Mesodermal cell (in vitro differentiated cells): ENCODE results near the gene ECI2.

Experiments used
- H3K27ac ChIP-seq: 2 replicates; pipeline ENCODE4 v1.7.0; 2013; ENCODE audit warnings: mild to moderate bottlenecking, low read depth, low read length, moderate library complexity; ENCODE audit not compliant: severe bottlenecking
- H3K36me3 ChIP-seq: 2 replicates; pipeline ENCODE4 v1.7.1; 2013; ENCODE audit warnings: mild to moderate bottlenecking, low read length, moderate library complexity; ENCODE audit not compliant: control insufficient read depth, insufficient read depth
- H3K4me1 ChIP-seq: one replicate; pipeline ENCODE4 v1.7.1; 2013; ENCODE audit warnings: mild to moderate bottlenecking, low read length; ENCODE audit not compliant: insufficient read depth, control insufficient read depth, poor library complexity, severe bottlenecking
- H3K4me3 ChIP-seq: 2 replicates; pipeline ENCODE4 v1.7.0; 2013; ENCODE audit warnings: low read length, control low read depth, mild to moderate bottlenecking; ENCODE audit not compliant: insufficient read depth, poor library complexity, severe bottlenecking; ENCODE audit errors: extremely low read depth
- H3K9me3 ChIP-seq: 2 replicates; pipeline ENCODE4 v1.7.1; 2013; ENCODE audit warnings: mild to moderate bottlenecking, low read length, moderate library complexity; ENCODE audit not compliant: control insufficient read depth
- WGBS, 2 experiments: methylation state at CpG; one replicate each; pipeline ENCODE4 v1.1.5; 2013; ENCODE audit warnings: missing lambda C conversion rate in 2 of 2; ENCODE audit not compliant: insufficient coverage in 2 of 2; 5-methylcytosine and 5-hydroxymethylcytosine counted together

ECI2 gene

GRCh38 chr6:4167123-4167522 is 31.7 kb upstream of the ECI2 start:
- 93 to 98% methylated on average over 4 of the region's 6 CpGs for WGBS, 2 experiments
- Histone ChIP-seq H3K4me3 (no peak overlapping the region), H3K27ac (no peak overlapping the region), H3K36me3 (no peaks in the 10 kb centered on the region), H3K4me1 (peaks cover 2% of the 10 kb centered on the region), H3K9me3 (peaks cover 10% of the 10 kb centered on the region)

GRCh38 chr6:4164456-4164855 is 29.1 kb upstream of the ECI2 start:
- H3K4me3 ChIP-seq = no peak overlapping the region
- 83 to 88% methylated on average over 3 to 6 of the region's 6 CpGs for WGBS, 2 experiments

DNA sequence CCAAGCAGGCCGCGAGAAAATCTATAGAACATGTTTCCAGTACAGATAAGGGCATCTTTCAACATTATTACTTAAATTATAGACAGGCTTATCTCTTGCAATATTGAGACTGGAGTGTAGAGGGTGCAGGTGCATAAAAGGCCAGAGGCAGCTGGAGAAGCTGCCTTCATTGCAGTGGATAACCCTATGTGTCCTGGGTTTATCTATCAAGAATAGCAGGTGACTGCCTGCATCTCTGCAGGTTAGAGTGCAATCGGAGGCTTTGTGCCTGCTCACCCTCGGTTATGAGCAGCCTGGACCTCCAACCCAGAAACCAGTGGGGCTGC is 28.7 kb upstream of the ECI2 start:
- 70 to 100% methylated on average over 2 of the region's 4 CpGs for WGBS, 2 experiments
- Histone ChIP-seq H3K4me1 (no peaks in the 10 kb centered on the region), H3K4me3 (no peak overlapping the region), H3K36me3 (no peaks in the 10 kb centered on the region), H3K27ac (no peak overlapping the region), H3K9me3 (peaks cover 4% of the 10 kb centered on the region)

More at GRCh38 chr6:4164456-4164855, 29.1 kb upstream of the ECI2 start:
- no peak overlapping the region for H3K27ac ChIP-seq
- no peaks in the 10 kb centered on the region for H3K36me3 ChIP-seq
- no peaks in the 10 kb centered on the region for H3K4me1 ChIP-seq
- H3K9me3 ChIP-seq = peaks cover 4% of the 10 kb centered on the region

DNA sequence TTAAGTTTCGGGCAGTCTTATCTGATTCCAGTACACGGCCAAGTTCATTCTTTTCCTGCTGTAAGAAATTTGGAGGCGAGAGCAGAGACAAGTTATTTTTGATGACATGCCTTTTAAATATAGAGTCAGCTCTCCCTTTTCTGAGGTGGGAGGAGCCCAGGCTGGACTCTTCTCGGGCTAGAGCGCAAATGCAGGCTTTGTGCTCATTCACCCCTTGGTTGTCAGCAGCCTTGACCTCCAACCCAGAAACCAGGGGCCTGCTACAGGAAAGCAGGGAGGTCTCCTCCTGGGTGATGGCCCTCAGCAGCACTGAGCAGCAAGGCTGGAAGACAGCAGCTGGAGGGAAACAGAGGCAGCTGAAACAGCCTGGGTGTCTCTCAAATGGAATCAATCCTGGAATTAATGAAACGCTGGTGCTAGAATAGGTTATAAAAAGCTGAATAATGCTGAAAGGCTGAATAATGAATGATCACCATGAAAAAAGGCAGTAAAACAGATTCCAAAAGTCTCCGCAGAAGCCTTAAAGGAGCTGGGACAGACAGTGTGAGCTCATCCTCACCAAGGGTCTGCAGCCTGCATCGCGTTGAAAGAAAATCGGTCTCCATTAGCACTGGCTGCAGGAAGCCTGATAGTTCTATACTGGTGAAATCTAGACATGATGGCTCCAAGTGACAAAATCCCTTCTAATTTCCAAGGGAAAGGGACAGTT is 28.2 kb upstream of the ECI2 start:
- H3K9me3 ChIP-seq = peaks cover 4% of the 10 kb centered on the region
- WGBS, 2 experiments = 83 to 91% methylated on average over 8 to 10 of the region's 10 CpGs
- no peak overlapping the region for H3K27ac ChIP-seq
- H3K36me3 ChIP-seq = no peaks in the 10 kb centered on the region
- H3K4me1 ChIP-seq = no peaks in the 10 kb centered on the region
- H3K4me3 ChIP-seq = no peak overlapping the region

- WGBS, 2 experiments = 67 to 78% methylated on average over 1 of the region's 1 CpG
- no peaks in the 10 kb centered on the region for H3K4me1 ChIP-seq
- no peak overlapping the region for H3K4me3 ChIP-seq
- no peak overlapping the region for H3K27ac ChIP-seq
- H3K9me3 ChIP-seq = no peaks in the 10 kb centered on the region
- H3K36me3 ChIP-seq = no peaks in the 10 kb centered on the region
These were observed 27.0 kb upstream of the ECI2 start for GRCh38 chr6:4162370-4162769.

DNA sequence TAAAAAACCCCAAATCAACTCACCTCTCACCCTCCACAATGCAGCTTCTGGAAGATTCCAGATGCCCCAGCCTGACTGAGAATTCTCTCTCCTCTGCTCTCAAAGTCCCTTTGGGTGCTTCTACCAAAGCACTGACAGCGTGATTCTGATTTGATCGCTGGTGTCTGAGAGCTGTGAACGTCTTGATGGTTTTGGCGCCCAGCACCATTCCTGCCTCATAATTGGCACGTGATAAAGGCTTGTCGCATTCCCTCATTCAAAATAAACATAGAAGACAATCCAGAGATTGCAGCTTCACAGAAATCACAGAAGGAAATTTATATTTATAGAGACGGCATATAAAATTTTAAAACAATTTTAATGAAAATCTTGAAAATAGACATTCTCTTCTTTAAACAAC is 24.1 kb upstream of the ECI2 start:
- WGBS, 2 experiments = 100% methylated on average over 4 of the region's 7 CpGs

DNA sequence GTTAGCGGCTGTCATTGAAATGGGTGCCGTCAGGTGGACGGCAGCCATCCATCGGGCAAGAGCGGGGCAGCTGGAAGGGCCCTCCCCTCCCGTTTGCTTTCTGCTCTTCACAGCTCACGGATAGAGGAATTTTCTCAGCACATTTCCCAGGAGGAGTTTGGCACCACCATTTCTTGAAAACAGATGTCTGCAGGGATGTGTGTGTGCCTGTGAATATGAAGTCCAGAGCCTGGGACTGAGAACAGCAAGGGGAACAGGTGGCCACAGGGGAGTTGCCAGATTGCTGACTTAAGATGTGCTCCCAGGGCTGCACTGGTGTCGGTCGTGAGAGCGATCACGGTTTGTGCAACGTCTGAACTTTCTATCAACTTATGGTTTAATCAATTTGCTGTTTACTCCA is 22.1 kb upstream of the ECI2 start:
- Histone ChIP-seq H3K4me3 (no peak overlapping the region), H3K4me1 (peaks cover 2% of the 10 kb centered on the region), H3K36me3 (no peaks in the 10 kb centered on the region), H3K27ac (no peak overlapping the region), H3K9me3 (no peaks in the 10 kb centered on the region)
- WGBS, 2 experiments = 91 to 93% methylated on average over 10 to 11 of the region's 12 CpGs

More for the DNA sequence above, 24.1 kb upstream of the ECI2 start:
- H3K36me3 ChIP-seq = no peaks in the 10 kb centered on the region
- H3K4me1 ChIP-seq = peaks cover 2% of the 10 kb centered on the region
- H3K9me3 ChIP-seq = no peaks in the 10 kb centered on the region
- no peak overlapping the region for H3K4me3 ChIP-seq
- no peak overlapping the region for H3K27ac ChIP-seq

- no peaks in the 10 kb centered on the region for H3K9me3 ChIP-seq
- peaks cover 2% of the 10 kb centered on the region for H3K4me1 ChIP-seq
- no peaks in the 10 kb centered on the region for H3K36me3 ChIP-seq
- no peak overlapping the region for H3K27ac ChIP-seq
- no peak overlapping the region for H3K4me3 ChIP-seq
- 19 to 25% methylated on average over 4 of the region's 6 CpGs for WGBS, 2 experiments
These were observed 20.6 kb upstream of the ECI2 start for GRCh38 chr6:4155848-4156466.

- no peak overlapping the region for H3K4me3 ChIP-seq
- H3K27ac ChIP-seq = no peak overlapping the region
These were observed 18.2 kb upstream of the ECI2 start for GRCh38 chr6:4153514-4153985.

GRCh38 chr6:4145083-4145482 is 9.7 kb upstream of the ECI2 start:
- H3K36me3 ChIP-seq = no peaks in the 10 kb centered on the region
- no peak overlapping the region for H3K27ac ChIP-seq
- no peak overlapping the region for H3K4me3 ChIP-seq
- no CpG with 5 or more reads among the region's 2 CpGs for WGBS, 2 experiments
- no peaks in the 10 kb centered on the region for H3K9me3 ChIP-seq
- H3K4me1 ChIP-seq = no peaks in the 10 kb centered on the region

More at GRCh38 chr6:4153514-4153985, 18.2 kb upstream of the ECI2 start:
- Histone ChIP-seq H3K4me1 (peaks cover 2% of the 10 kb centered on the region), H3K9me3 (no peaks in the 10 kb centered on the region), H3K36me3 (no peaks in the 10 kb centered on the region)
- WGBS, 2 experiments = 90 to 91% methylated on average over 2 to 3 of the region's 6 CpGs

GRCh38 chr6:4139272-4139671 is 3.9 kb upstream of the ECI2 start:
- 83% methylated on average over 2 of the region's 3 CpGs; no CpG with 5 or more reads in 1 of the 2 experiments for WGBS, 2 experiments
- Histone ChIP-seq H3K9me3 (no peaks in the 10 kb centered on the region), H3K36me3 (no peaks in the 10 kb centered on the region), H3K27ac (no peak overlapping the region), H3K4me1 (no peaks in the 10 kb centered on the region), H3K4me3 (no peak overlapping the region)
